ENCODE measurements around the gene GREM1. TPM values are rescaled to one million over a fixed set of nuclear protein-coding genes. Genes with fewer than 3 reads are reported as not detected.

GREM1 gene
- total RNA-seq, 1 donor: 499 TPM

GRCh38 chr15:32704395-32704981 lies 13.3 kb upstream of the GREM1 start:
- peaks cover 44% of the 10 kb centered on the region for H3K4me1 ChIP-seq (ENCODE audit: insufficient read depth, low read length)
- H3K4me3 ChIP-seq (ENCODE audit: insufficient read depth, low read length): no peak overlapping the region
- H3K4me2 ChIP-seq (ENCODE audit: insufficient read depth, low read length): peak overlapping the region; percentile 56
- H3K27me3 ChIP-seq (ENCODE audit: insufficient read depth, low read length): no peaks in the 10 kb centered on the region
- H3K27ac ChIP-seq (ENCODE audit: low read depth, low read length): peak overlapping the region; percentile 97
- H2AFZ ChIP-seq (ENCODE audit: low read length): no peak overlapping the region
- H3K79me2 ChIP-seq (ENCODE audit: insufficient read depth, low read length): no peaks in the 10 kb centered on the region
- no peaks in the 10 kb centered on the region for H3K36me3 ChIP-seq (ENCODE audit: insufficient read depth, low read length)
- no peak for TF ChIP-seq CTCF (IDR thresholded peaks at IDR 0.05; ENCODE audit: extremely low read depth, low read depth, low read length)
- DNase-seq (ENCODE audit: insufficient read length, low spot score, missing footprints): peak; percentile 38
- no peaks in the 10 kb centered on the region for H3K9me3 ChIP-seq (ENCODE audit: low read depth, low read length)
- no peaks in the 10 kb centered on the region for H4K20me1 ChIP-seq (ENCODE audit: insufficient read depth, low read length)

GRCh38 chr15:32705446-32705845 lies 12.4 kb upstream of the GREM1 start:
- no peak for DNase-seq (ENCODE audit: insufficient read length, low spot score, missing footprints)
- peaks cover 44% of the 10 kb centered on the region for H3K4me1 ChIP-seq (ENCODE audit: insufficient read depth, low read length)
- no peaks in the 10 kb centered on the region for H3K79me2 ChIP-seq (ENCODE audit: insufficient read depth, low read length)
- H4K20me1 ChIP-seq (ENCODE audit: insufficient read depth, low read length): no peaks in the 10 kb centered on the region
- peak overlapping the region; percentile 56 for H3K4me2 ChIP-seq (ENCODE audit: insufficient read depth, low read length)
- peak overlapping the region; percentile 97 for H3K27ac ChIP-seq (ENCODE audit: low read depth, low read length)
- TF ChIP-seq CTCF (IDR thresholded peaks at IDR 0.05; ENCODE audit: extremely low read depth, low read depth, low read length): no peak
- no peak overlapping the region for H2AFZ ChIP-seq (ENCODE audit: low read length)
- no peaks in the 10 kb centered on the region for H3K36me3 ChIP-seq (ENCODE audit: insufficient read depth, low read length)
- H3K9me3 ChIP-seq (ENCODE audit: low read depth, low read length): no peaks in the 10 kb centered on the region
- H3K27me3 ChIP-seq (ENCODE audit: insufficient read depth, low read length): no peaks in the 10 kb centered on the region
- no peak overlapping the region for H3K4me3 ChIP-seq (ENCODE audit: insufficient read depth, low read length)

- no peaks in the 10 kb centered on the region for H3K36me3 ChIP-seq (ENCODE audit: insufficient read depth, low read length)
- no peak overlapping the region for H3K4me3 ChIP-seq (ENCODE audit: insufficient read depth, low read length)
- peaks cover 40% of the 10 kb centered on the region for H3K4me1 ChIP-seq (ENCODE audit: insufficient read depth, low read length)
- H3K4me2 ChIP-seq (ENCODE audit: insufficient read depth, low read length): peak overlapping the region; percentile 27
- H3K9me3 ChIP-seq (ENCODE audit: low read depth, low read length): no peaks in the 10 kb centered on the region
- DNase-seq (ENCODE audit: insufficient read length, low spot score, missing footprints): peak; percentile 93
- H2AFZ ChIP-seq (ENCODE audit: low read length): no peak overlapping the region
- peak overlapping the region; percentile 97 for H3K27ac ChIP-seq (ENCODE audit: low read depth, low read length)
- no peak for TF ChIP-seq CTCF (IDR thresholded peaks at IDR 0.05; ENCODE audit: extremely low read depth, low read depth, low read length)
- H3K79me2 ChIP-seq (ENCODE audit: insufficient read depth, low read length): no peaks in the 10 kb centered on the region
- H4K20me1 ChIP-seq (ENCODE audit: insufficient read depth, low read length): no peaks in the 10 kb centered on the region
- H3K27me3 ChIP-seq (ENCODE audit: insufficient read depth, low read length): no peaks in the 10 kb centered on the region
Observed at GRCh38 chr15:32706704-32707103, 11.1 kb upstream of the GREM1 start.

- H3K36me3 ChIP-seq (ENCODE audit: insufficient read depth, low read length): no peaks in the 10 kb centered on the region
- H2AFZ ChIP-seq (ENCODE audit: low read length): no peak overlapping the region
- no peaks in the 10 kb centered on the region for H4K20me1 ChIP-seq (ENCODE audit: insufficient read depth, low read length)
- no peak overlapping the region for H3K4me2 ChIP-seq (ENCODE audit: insufficient read depth, low read length)
- peak; percentile 37 for DNase-seq (ENCODE audit: insufficient read length, low spot score, missing footprints)
- no peak for TF ChIP-seq CTCF (IDR thresholded peaks at IDR 0.05; ENCODE audit: extremely low read depth, low read depth, low read length)
- no peaks in the 10 kb centered on the region for H3K27me3 ChIP-seq (ENCODE audit: insufficient read depth, low read length)
- no peak overlapping the region for H3K4me3 ChIP-seq (ENCODE audit: insufficient read depth, low read length)
- peak overlapping the region; percentile 97 for H3K27ac ChIP-seq (ENCODE audit: low read depth, low read length)
- H3K4me1 ChIP-seq (ENCODE audit: insufficient read depth, low read length): peaks cover 36% of the 10 kb centered on the region
- no peaks in the 10 kb centered on the region for H3K79me2 ChIP-seq (ENCODE audit: insufficient read depth, low read length)
- no peaks in the 10 kb centered on the region for H3K9me3 ChIP-seq (ENCODE audit: low read depth, low read length)
Observed at GRCh38 chr15:32707436-32707835, 10.4 kb upstream of the GREM1 start.
